ENCODE data around the gene RNU7-1. TPM values are rescaled to one million over a fixed set of nuclear protein-coding genes. Genes with fewer than 3 reads are reported as not detected.
A peak's percentile ranks its signal among the peaks of the same experiment; 100 is the strongest.

The RNU7-1 gene
- total and polyA plus RNA-seq, 10 of the 15 experiments (the other 5 are each of a cell fraction or from before 2014, with no cell fraction given): not detected

GRCh38 chr12:6952121-6952862, 8.7 kb downstream of the RNU7-1 start (continued):
- TF ChIP-seq HDAC6 (IDR thresholded peaks at IDR 0.05; ENCODE audit: unreplicated experiment) (peak; percentile 16), NFYB (IDR thresholded peaks at IDR 0.05; ENCODE audit: insufficient read depth, low read depth, low read length) (no peak), NFIC (IDR thresholded peaks at IDR 0.05; ENCODE audit: low read depth, low read length) (no peak)

GRCh38 chr12:6952863-6953441, 9.3 kb downstream of the RNU7-1 start:
- Histone ChIP-seq H4K20me1 (ENCODE audit: control insufficient read depth, insufficient read depth) (no peaks in the 10 kb centered on the region), H3K27ac (ENCODE audit: control insufficient read depth, insufficient read depth) (peak overlapping the region; percentile 99), H3K27me3 (replicated peaks in 1 of 2; ENCODE audit: control insufficient read depth in 2 of 2, insufficient read depth in 2 of 2, low read length in 1 of 2) (no peaks in the 10 kb centered on the region), H3K4me2 (ENCODE audit: control insufficient read depth, insufficient read depth) (peak overlapping the region; percentile 99), H3K36me3 (ENCODE audit: control insufficient read depth in 2 of 2, insufficient read depth in 2 of 2, low read length in 1 of 2) (peaks cover 6 to 30% of the 10 kb centered on the region in 2 experiments), H3K4me3 (peak overlapping the region; percentile 95), H3K9ac (ENCODE audit: control insufficient read depth, insufficient read depth, low read length) (peak overlapping the region; percentile 99), H3K79me2 (ENCODE audit: control insufficient read depth, insufficient read depth, low read length) (peaks cover 88% of the 10 kb centered on the region), H2AFZ (ENCODE audit: control insufficient read depth, low read depth, low read length) (no peak overlapping the region), H3K9me3 (replicated peaks; ENCODE audit: control insufficient read depth, insufficient read depth, low read length) (no peaks in the 10 kb centered on the region), H3K4me1 (ENCODE audit: control insufficient read depth, insufficient read depth, low read length) (peaks cover 73% of the 10 kb centered on the region)
- DNase-seq (ENCODE audit: low read depth, low spot score) (no peak), ATAC-seq (no peak), FAIRE-seq (peak; percentile 38)
- intact Hi-C loops (cut with micrococcal nuclease; ENCODE audit: unreplicated experiment): loop anchor here (1.0 kb wide), 1 partner anchor 8 kb away; no protein-coding TSS in a partner anchor
- ChIA-PET POLR2A (interaction anchor here (0.8 to 17.8 kb wide), 4 partner anchors 7 to 155 kb away, joined by 3 to 524 read pairs (median 6); partner anchors contain the start of genes C12orf57 and RNU7-1), CTCF (interaction anchor here (1.2 to 11.6 kb wide), 5 partner anchors 8 to 29 kb away, joined by 4 to 645 read pairs (median 4); partner anchors contain the start of genes C12orf57 and RNU7-1), RAD21 (ENCODE audit: unreplicated experiment) (interaction anchor here (0.5 to 3.4 kb wide), 6 partner anchors 9 to 504 kb away, joined by 3 to 16 read pairs (median 7); partner anchors contain the start of genes C12orf57 and RNU7-1), SMC1A (ENCODE audit: uncharacterized antibody, unreplicated experiment) (interaction anchor here (1.6 to 11.6 kb wide), 2 partner anchors 7 to 9 kb away, joined by 6 to 395 read pairs; partner anchors contain the start of genes C12orf57 and RNU7-1)
- WGBS (ENCODE audit: insufficient coverage, insufficient replicate concordance, low lambda C conversion rate, missing lambda C conversion rate): 2% methylated on average over 15 of the region's 15 CpGs
- BruUV-seq (replicated peaks): TSS peak; percentile 91
- in situ Hi-C loops (cut with MboI): loop anchor here (25.0 kb wide), 1 partner anchor 1684 kb away; no protein-coding TSS in a partner anchor
- TF ChIP-seq HSF1 (IDR thresholded peaks at IDR 0.05; ENCODE audit: low read depth, low read length) (no peak), MEF2A (IDR thresholded peaks at IDR 0.05; ENCODE audit: insufficient read depth, low read depth, low read length) (0 out of 2 replicates have a peak, but pooled peaks have one; percentile 1), SUZ12 (IDR thresholded peaks at IDR 0.05; ENCODE audit: unreplicated experiment) (no peak), FOXK2 (IDR thresholded peaks at IDR 0.05) (no peak), HDAC2 (IDR thresholded peaks at IDR 0.05) (no peak), JUND (IDR thresholded peaks at IDR 0.05; ENCODE audit: low read depth, low read length) (no peak), ZNF217 (IDR thresholded peaks at IDR 0.05) (no peak), ZNF687 (IDR thresholded peaks at IDR 0.05) (no peak; the same call in 1 of the 2 replicates), IKZF1 (conservative IDR thresholded peaks at IDR 0.05) (no peak), NFYA (IDR thresholded peaks at IDR 0.05; ENCODE audit: borderline replicate concordance, low read depth, low read length) (no peak), EP300 (IDR thresholded peaks at IDR 0.05; ENCODE audit: borderline replicate concordance in 1 of 2, control insufficient read depth in 1 of 2, low read depth in 2 of 2, low read length in 2 of 2) (no peak), NFXL1 (IDR thresholded peaks at IDR 0.05; ENCODE audit: borderline replicate concordance) (no peak)

Data from GM12878 (cell line).